ENCODE measurements around the gene CDK5RAP1. TPM values are rescaled to one million over a fixed set of nuclear protein-coding genes. Genes with fewer than 3 reads are reported as not detected.

CDK5RAP1 gene
- total and polyA plus RNA-seq, 9 of the 15 experiments (the other 6 are each of a cell fraction or from before 2014, with no cell fraction given), result 41.6 to 127 (median 58.3) TPM

GRCh38 chr20:33408716-33409654 lies 7.7 kb upstream of the CDK5RAP1 start:
- H3K36me3 ChIP-seq (ENCODE audit: control insufficient read depth, insufficient read depth, low read length), result peaks cover 54% of the 10 kb centered on the region
- in situ Hi-C loops (cut with MboI) (no loop called here), intact Hi-C loops (cut with micrococcal nuclease) (no loop called here)
- POLR2A ChIA-PET, result interaction anchor here (0.7 to 1.4 kb wide), 2 partner anchors 10 to 29 kb away, joined by 3 read pairs; no protein-coding TSS in a partner anchor
- no TSS peak for BruUV-seq (replicated peaks)
- H3K27ac ChIP-seq (ENCODE audit: extremely low read depth, low read depth, low read length), result no peak overlapping the region
- H3K79me2 ChIP-seq (ENCODE audit: control insufficient read depth, insufficient read depth, low read length), result 0 out of 3 replicates have a peak, but pooled peaks cover 4% of the 10 kb centered on the region
- H3K4me1 ChIP-seq (replicated peaks in 1 of 2; ENCODE audit: control insufficient read depth in 2 of 2, insufficient read depth in 2 of 2, low read length in 2 of 2), result peaks cover 3 to 15% of the 10 kb centered on the region in 2 experiments; a peak in 3 of 5 replicates
- H3K9me3 ChIP-seq (replicated peaks; ENCODE audit: control insufficient read depth, insufficient read depth, low read depth, low read length), result no peaks in the 10 kb centered on the region
- WGBS (ENCODE audit: insufficient coverage, low coverage, missing lambda C conversion rate), result 81% methylated on average over 17 of the region's 18 CpGs
- no peaks in the 10 kb centered on the region for H3K9me1 ChIP-seq (ENCODE audit: control insufficient read depth, insufficient read depth, low read length)
- H2AFZ ChIP-seq (ENCODE audit: low read depth, low read length), result no peak overlapping the region
- no peak for ATAC-seq
- H3K4me3 ChIP-seq, result no peak overlapping the region
- DNase-seq (ENCODE audit: extremely low read depth in 1 of 4, low spot score in 3 of 4), result no peak
- CTCF ChIA-PET (ENCODE audit: low intra/inter-chr PET ratio), result no interaction called here
- FAIRE-seq, result no peak
- no peak overlapping the region for H3K4me2 ChIP-seq (ENCODE audit: insufficient read depth, low read length)
- TF ChIP-seq POLR2G (IDR thresholded peaks at IDR 0.05; ENCODE audit: low read depth, low read length) (peak; percentile 25; the same call in 1 of the 2 replicates), RB1 (IDR thresholded peaks at IDR 0.05; ENCODE audit: low read depth) (no peak), ZBTB26 (CRISPR knock-in tag; IDR thresholded peaks at IDR 0.05) (no peak), RBFOX2 (IDR thresholded peaks at IDR 0.05; ENCODE audit: low read depth, low read length) (0 out of 2 replicates have a peak, but pooled peaks have one; percentile 25)
- no peaks in the 10 kb centered on the region for H4K20me1 ChIP-seq (replicated peaks; ENCODE audit: control insufficient read depth, insufficient read depth, low read length)
- H3K9ac ChIP-seq (ENCODE audit: insufficient read depth in 1 of 2, low read depth in 2 of 2, low read length in 2 of 2), result peak overlapping the region in 1 of 2 experiments; percentile 54; a peak in 1 of 4 replicates
- no peaks in the 10 kb centered on the region for H3K27me3 ChIP-seq (ENCODE audit: control insufficient read depth in 2 of 2, insufficient read depth in 2 of 2, low read length in 2 of 2)
